Breast epithelium (tissue), 3 donors: ENCODE measurements around the gene DOK4.

Experiments used
- POLR2A ChIP-seq: fragments of 450-650 bp; IDR thresholded peaks from one replicate; pipeline ENCODE4 v1.6.1; 2016; ENCODE audit warnings: antibody characterized with exemption, mild to moderate bottlenecking, moderate library complexity
- POLR2AphosphoS5 ChIP-seq, 3 donors: sonication (generic); formaldehyde crosslinking; IDR thresholded peaks; one replicate each; pipeline ENCODE4 v1.6.1; 2017; ENCODE audit warnings: antibody characterized with exemption in 3 of 3

GRCh38 chr16:57517397-57518367, 31.4 kb upstream of the DOK4 start:
- no peak for TF ChIP-seq POLR2AphosphoS5 (IDR thresholded peaks at IDR 0.05)
- no peak for TF ChIP-seq POLR2A
